GM12864 (cell line): ENCODE measurements around the gene RB1.

Experiments used
- DNase-seq: peaks from one replicate; pipeline ENCODE4 v3.0.0-alpha.2; 2011; ENCODE audit warnings: low read depth
- H3K4me3 ChIP-seq: 2 replicates; pipeline ENCODE4 v1.5.1; 2011; ENCODE audit warnings: mild to moderate bottlenecking, low read depth, low read length, control low read depth
- CTCF ChIP-seq: IDR thresholded peaks from 2 replicates; pipeline ENCODE4 v1.5.1; 2011; ENCODE audit warnings: low read depth, mild to moderate bottlenecking, moderate library complexity, low read length, control low read depth, inconsistent platforms; ENCODE audit errors: missing control alignments

RB1 gene

GRCh38 chr13:48491423-48492095, 188.0 kb downstream of the RB1 start:
- H3K4me3 ChIP-seq: peak overlapping the region; percentile 45

DNA sequence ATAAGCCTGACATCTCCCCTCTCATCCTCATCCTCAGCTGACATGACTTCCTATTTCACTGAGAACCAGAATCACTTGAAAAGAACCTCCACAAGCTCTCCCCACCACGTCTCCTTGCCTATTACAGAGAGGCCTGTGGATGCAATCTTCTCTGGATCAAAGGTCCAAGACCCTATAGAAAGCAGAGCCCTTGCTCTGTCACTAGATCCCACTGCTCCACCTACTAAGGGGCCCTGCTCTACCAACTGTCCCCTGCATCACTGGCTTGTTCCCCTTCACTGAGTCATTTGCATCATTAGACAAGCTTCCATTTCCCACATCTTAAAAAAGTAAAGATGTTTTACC, 188.5 kb downstream of the RB1 start:
- DNase-seq: peak; percentile 72
- no peak for TF ChIP-seq CTCF
- peak overlapping the region; percentile 45 for H3K4me3 ChIP-seq

More at GRCh38 chr13:48491423-48492095, 188.0 kb downstream of the RB1 start:
- TF ChIP-seq CTCF: no peak
- no peak for DNase-seq

DNA sequence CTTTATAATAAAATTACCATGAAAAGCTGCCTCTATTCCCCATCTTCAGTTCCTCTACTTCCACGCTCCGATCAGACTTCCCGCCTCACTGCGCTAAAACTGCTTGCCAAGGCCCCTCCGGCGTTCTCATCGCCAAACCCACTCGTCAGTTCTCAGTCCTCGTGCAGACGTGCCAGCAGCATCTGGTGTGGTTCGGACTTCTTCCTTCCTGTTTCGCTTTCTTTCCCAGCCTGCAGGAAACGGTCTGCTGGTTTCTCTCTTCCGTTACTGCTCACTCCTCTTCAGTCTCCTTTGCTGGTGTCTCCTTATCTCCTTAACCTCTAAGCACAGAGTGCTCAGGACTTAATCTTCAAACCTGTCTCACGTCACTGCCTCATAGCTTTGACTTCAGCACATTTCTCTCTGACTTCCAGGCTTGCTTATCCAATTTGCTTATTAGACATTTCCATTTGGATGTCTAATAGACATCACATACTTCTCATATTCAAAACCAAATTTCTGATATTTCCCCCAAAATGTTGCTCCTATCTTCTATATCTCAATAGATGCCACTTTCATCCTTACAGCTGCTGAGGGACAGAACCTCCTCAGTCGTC, 189.0 kb downstream of the RB1 start:
- peak overlapping the region; percentile 45 for H3K4me3 ChIP-seq
- peak; percentile 97 for DNase-seq

GRCh38 chr13:48493066-48493765, 189.7 kb downstream of the RB1 start:
- no peak overlapping the region; the same call in 1 of the 2 replicates for H3K4me3 ChIP-seq
- no peak for DNase-seq
- no peak for TF ChIP-seq CTCF

More for the DNA sequence above, 189.0 kb downstream of the RB1 start:
- TF ChIP-seq CTCF: no peak

- H3K4me3 ChIP-seq: no peak overlapping the region
- DNase-seq: no peak
- TF ChIP-seq CTCF: no peak
Measured at GRCh38 chr13:48493851-48494250, 190.3 kb downstream of the RB1 start.

DNA sequence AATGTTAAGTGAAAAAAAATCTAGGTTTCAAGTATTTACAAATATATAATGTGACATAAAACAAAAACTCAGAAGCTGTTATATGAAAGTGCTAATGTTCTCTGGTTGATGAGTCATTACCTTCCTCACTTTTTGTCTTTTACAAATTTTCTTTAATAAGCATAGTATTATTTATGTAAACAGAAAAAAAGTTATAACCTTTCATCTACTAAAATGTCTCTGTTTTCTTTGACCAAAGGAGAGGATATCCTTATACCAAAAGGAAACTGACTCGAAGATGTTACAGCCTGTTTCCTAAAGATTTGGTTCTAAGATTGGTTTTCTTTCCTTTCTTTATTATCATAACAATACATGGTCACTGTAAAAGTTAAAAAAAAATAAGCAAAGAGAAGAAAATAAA, 191.3 kb downstream of the RB1 start:
- H3K4me3 ChIP-seq: no peak overlapping the region
- no peak for DNase-seq
- TF ChIP-seq CTCF: no peak
